T-helper 2 cell treated with Interferon-gamma antibody and Interleukin-4, amounts not matched to agents 100 ng/mL and 5 ng/mL, for 36 hours (primary cell): ENCODE results near the gene NLRP8. TPM values are rescaled to one million over a fixed set of nuclear protein-coding genes. Genes with fewer than 3 reads are reported as not detected.
"Not testable (repeated sequence)": the region's sequence is repeated elsewhere in the genome, so short reads cannot be mapped to it uniquely, and the experiment has no call there.

Source experiments
- intact Hi-C: fragments of 100-400 bp; cut with micrococcal nuclease; formaldehyde crosslinking; loops from one replicate; pipeline ENCODE4 v1.15.1; 2023
- total RNA-seq: library from RNA; stranded (reverse); gene quantifications from 2 replicates; pipeline ENCODE4 v1.2.3, GENCODE V29; 2022

Gene NLRP8
- total RNA-seq: not detected in 2 replicates

DNA sequence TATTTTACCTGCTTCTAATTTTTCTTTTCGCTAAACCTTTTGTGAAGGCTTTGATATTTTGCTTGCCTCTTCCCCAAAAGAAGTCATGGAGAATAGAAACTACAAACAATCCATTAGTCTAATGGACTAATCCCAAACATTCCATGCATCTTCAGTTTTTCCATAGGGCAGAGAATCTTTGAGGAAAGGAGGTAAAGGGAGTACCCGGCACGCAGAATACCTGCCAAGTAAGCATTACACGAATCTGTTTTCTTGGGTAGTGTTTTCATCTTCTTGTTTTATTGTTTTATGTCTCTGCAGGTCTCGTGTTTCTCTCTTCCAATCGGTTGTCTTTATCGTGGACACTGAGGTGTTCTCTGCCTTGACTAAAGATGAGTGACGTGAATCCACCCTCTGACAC, at the start of gene NLRP8:
NLRP8 (plus strand) TSS at position 301 of the 400 bp plus-strand sequence.
- intact Hi-C loops: no loop called here

DNA sequence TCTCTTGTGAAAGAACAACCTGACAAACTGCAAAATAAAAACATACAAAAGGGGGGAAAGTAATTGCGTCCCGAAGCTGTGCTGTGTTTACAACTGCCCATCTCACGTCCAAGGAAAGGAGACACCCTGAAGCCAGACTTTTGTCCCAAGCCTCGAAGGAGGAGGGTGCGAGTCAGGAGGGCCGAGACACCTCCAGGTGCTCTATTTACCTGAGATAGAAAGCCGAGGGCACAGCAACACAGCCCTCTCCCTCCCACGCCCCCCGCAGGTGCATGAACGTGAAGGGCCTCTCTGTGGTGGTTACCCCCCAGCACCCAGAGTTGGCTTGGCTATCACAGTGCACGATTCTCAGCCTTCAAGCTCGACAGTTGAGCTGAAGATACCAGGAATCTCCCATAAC, 48.7 kb upstream of the NLRP8 start:
- intact Hi-C loops: no loop called here

DNA sequence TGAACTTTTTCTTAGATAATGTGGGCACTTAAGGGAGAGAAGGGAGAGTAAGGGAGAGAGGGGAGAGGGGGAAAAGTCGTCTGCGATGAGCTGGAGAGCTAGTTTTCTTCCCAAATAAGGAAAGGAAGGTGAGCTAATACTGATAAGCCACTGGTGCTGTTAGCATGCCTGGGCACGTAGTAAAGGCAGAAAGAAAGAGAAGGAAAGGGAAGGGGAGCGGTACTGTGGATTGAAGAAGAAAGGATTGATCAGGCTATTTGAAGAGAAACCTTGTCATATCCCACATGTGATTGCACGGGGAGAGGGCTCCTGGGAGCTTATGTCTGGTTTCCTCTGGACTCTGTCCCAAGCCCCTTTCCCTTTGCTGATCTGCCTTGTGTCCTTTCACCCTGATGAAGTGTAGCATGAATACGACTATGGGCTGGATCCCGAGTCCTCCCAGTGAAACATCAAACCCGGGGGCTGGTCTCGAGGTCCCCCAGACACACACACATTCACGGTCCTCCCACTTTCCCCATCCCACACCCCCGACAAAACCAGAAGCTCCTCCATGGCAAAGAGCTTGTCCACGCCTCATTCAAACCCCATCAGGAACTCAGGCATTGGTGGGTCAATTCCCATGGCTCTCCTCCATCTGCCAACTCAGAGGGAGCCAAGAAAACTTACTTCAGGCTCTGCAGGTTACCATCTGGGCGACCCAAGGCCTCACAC, 46.1 kb upstream of the NLRP8 start:
- intact Hi-C loops: no loop called here

DNA sequence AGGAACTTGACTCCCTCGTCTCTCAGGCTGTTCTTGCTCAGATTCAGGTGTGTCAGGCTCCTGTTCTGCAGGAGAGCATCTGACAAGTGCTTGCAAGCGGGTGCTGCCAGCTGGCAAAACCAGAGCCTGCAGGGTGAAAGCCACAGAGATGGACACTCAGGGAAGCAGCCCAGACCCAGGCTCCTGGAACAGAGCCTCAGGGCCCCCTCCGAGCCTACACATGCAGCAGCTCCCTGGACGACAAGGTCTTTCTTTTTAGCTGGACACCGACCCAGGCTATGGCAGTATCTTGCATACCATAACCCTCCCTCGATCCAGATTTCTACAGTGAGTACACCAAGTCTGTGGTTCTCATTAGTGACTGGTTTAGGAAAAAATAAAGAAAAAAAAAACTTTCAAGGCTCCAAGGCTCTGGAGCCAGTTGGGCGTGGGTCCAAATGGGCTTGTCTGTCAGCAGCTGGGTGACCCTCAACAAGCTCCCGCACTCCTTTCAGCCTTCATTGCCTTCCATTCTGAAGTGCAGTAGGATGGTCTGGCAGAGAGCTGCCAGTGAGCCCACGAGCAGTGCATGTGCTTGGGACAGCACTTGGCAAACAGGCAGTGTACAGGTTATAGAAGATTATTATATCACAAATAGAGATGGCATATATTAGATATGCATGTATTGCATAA, 45.4 kb upstream of the NLRP8 start:
- intact Hi-C loops: no loop called here

DNA sequence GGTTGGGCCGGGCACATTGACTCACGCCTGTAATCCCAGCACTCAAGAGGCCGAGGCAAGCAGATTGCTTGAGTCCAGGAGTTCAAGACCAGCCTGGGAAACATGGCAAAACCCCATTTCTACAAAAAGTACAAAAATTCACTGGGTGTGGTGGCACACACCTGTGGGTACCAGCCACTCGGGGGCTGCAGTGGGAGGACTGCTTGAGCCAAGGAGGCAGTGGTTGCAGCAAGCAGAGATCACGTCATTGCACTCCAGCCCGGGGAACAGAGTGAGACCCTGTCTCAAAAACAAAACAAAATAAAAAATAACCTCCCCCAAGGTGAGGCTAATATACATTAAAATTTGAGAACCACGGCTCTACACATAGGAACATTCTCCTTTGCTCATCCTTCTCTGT, 40.3 kb upstream of the NLRP8 start:
- intact Hi-C loops: no loop called here

DNA sequence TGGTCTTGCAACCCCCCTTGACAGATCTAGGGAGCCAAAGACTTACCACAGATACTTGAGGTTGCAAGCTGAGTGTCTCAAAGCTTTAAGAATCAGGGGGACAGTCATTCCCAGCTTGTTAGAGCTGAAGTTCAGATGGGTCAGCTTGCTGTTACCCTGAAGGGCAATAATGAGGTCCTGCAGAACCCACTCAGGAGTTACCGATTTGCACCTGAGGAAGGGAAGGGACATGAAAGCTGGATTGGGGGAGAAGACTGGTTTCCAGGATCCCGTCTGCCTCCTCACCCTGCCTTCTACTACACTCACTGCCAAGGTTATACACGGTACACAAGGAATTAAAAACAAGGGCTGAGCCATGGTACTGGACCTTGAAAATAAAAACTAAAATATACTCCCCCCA, 39.9 kb upstream of the NLRP8 start:
- intact Hi-C loops: no loop called here

DNA sequence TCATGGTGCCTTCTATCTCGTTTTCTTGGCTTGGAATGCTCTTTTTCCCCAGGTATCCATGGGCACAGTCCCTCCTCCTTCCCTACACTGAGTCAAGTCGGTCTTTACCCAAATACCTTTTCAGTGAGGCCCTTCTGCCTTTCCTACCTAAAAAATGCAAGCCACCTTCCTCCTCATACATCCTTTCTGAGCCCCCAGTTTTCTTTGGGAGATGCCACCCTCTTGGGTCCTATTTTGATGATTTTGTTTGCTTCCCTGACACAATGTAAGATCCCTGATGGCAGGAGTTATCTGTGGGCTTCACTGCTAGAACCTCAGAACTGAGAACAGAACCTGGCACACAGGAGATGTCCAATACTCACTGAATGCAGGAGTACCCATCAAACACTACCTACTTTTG, 37.8 kb upstream of the NLRP8 start:
- intact Hi-C loops: no loop called here

DNA sequence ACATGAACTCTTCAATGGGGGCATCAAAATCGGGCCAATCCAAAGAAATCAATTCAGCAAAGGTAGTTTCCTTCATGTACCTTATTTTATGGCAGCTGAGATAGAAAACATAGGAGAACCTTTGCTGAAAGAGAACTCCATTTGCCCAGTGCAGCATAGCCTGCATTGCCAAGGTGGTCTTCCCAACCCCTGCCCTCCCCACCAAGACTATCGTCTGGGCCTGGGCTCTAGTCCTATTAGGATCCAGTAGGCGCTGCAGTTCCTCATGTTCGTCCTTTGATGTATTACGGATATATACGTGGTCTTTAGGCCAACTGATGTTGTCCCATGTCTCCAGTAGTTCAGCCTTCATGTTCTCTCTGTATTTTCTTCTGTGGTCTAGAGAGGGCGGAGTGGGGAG, 34.7 kb upstream of the NLRP8 start:
- intact Hi-C loops: no loop called here

DNA sequence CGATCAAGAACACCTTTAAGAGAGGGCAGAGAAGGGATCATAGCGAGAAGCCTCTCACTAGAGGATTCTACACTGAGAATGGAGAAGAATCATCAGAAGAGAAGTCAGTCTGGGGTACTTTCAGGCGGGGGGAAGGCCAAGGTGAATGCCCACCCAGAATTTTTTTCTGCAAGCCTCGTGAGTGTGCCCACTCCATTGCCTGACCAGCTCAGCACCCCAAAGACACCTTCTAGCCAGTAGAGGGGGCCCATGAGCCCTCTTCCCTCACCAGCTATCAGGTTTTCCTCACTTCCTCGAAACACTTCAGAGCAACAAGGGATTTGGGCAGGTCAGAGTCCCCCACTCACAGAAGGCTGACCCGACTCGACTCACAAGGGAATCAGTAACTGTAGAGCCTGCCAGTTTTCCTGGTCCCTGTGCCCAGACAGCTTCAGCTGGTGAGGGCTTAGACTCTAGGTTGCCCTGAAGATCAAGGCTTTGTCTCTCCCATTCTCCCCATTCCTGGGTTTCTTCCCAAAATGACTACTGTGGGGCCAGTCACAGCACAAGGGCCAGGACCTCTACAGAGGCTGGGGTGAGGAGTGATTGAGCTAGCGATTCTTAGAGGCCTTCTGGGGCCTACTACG, 33.9 kb upstream of the NLRP8 start:
- intact Hi-C loops: no loop called here

DNA sequence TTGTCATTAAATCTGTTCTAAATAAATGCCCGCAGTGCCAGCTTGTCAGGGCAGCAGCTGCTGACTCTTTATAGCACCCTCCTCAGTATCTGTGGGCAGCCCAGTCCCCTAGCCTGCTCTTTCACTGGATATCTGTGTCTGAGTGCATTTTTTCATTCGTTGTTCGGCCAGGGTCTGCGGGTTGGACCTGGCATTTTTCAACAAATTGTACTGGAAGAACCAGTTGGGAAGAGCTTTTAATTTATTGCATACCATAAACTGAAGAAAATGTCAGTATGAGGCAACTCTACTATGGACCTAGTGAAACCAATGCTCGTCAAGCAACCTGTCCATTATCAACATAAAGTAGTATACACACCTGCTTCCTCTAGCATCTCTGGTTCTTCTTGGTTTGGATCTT, 24.1 kb upstream of the NLRP8 start:
- intact Hi-C loops: no loop called here

DNA sequence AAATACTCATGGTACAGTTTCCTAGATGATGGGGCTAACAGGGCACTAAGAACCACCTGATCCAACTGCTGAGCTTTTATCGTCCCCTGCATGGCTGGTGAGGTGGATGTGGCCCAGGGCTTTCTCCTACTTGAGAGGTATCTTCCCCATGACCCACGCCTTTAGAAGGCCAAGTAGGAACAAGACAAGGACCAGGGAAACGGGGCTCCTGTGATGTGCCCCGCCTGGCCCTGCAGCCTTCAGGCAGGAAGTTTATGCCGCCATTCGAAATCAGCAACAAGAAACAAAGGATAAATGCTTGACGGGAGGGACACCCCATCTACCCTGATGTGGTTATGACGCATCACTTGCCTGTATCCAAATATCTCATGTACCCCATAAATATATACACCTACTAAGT, 19.6 kb upstream of the NLRP8 start:
- intact Hi-C loops: no loop called here

DNA sequence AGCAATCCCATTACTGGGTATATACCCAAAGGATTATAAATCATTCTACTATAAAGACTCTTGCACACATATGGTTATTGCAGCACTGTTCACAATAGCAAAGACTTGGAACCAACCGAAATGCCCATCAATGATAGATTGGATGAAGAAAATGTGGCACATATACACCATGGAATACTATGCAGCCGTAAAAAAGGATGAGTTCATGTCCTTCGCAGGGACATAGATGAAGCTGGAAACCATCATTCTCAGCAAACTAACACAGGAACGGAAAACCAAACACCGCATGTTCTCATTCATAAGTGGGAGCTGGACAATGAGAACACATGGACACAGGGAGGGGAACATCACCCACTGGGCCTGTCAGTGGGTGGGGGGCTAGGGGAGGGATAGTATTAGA, 18.4 kb upstream of the NLRP8 start:
- intact Hi-C loops: not testable (repeated sequence)

DNA sequence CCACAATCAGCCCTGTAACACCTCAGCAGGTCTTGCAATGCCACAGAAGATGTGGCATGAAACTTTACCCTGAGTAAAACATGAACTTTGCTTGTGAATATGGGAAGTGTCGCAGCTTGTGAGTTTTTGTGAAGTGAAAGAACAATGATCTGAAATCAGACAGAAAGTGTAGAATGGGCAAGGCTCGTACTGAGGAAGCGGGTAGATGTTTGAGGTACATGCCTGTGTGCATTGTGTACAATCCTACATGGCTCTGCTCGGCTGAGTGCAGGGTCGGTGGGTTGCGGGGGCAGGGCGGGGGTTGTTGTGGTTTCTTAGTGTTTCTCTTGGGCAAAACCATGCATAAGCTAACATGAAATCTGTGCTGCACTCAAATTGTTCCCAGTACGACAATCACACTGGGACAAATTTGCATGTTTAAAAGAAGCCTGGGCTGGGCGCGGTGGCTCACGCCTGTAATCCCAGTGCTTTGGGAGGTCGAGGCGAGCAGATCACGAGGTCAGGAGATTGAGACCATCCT, 16.6 kb upstream of the NLRP8 start:
- intact Hi-C loops: no loop called here

DNA sequence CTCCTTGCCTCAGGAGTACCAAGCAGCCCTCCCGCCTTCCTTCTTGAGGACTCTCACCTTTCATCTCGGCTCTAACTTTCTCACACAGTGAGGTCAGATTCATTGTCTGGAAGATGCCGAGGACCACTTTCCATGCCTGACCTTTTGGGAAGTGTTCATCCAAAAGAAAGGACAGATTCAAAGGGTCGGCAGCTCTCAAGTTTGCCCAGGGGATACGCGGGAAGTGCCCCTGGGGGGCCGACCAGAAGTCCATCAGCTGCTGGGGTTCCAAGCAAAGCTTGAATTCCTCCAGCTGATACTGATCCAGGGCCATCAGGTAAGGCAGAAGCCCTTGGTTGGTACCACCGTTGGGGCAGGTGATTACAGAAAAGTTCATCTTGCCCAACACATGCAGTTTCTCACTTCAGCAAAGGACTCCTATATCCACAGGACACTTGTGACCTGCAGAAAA, 15.7 kb upstream of the NLRP8 start, which contains the start of gene NLRP13:
NLRP13 (minus strand) TSS at position 401 of the 451 bp plus-strand sequence; CDS start at position 376, 25 bp downstream.
- intact Hi-C loops: no loop called here

DNA sequence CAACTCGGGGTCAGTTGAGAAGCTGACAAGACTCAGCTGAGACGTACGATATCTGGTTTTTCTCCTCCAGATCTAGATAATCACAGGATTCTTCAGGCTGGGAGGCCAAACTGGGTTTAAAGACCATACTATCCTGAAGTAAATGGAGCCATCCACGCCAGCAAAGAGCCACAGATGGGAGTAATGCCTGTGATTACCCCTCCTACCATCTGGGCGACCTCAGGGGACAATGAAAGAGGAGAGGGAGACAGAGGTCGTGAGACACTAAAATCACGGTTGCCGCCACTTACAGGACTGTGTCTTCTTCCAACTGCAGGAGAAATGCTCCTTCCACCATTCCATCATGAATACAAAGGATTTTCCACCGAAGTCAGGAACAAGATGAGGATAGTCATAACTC, 12.4 kb upstream of the NLRP8 start:
- intact Hi-C loops: no loop called here

DNA sequence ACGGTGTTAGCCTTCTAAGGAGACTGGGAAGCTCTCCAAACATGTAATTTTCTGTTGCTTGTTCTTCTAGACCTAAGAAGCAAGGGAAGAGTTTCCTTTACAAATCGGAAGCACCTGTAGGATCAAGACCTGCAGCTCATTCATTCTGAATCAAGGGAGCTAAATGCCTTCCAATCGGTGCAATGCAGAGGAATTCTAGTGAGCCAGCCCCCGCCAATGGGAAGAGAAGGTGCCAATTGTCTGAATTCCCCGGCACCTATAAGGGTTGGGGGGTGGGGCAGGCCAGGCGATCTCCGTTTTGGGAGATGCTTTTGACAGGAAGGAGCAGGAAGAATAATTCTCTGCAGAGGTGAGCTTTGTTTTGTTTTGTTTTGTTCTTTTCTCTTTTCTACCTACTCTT, 8.4 kb upstream of the NLRP8 start:
- intact Hi-C loops: no loop called here

DNA sequence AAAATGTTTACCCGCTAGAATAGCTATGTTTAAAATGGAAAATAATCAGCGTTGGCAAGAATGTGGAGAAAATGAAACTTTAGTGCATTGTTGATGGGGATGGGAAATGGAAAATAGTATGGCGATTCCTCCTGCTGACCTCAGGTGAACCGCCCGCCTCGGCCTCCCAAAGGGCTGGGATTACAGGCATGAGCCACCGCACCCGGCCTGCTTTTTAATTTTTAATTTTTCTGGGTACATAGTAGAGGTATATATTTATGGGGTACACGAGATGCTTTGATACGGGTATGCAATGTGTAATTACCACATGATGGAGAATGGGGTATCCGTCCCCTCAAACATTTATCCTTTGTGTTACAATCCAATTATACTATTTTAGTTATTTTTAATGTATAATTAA, 7.3 kb upstream of the NLRP8 start:
- intact Hi-C loops: no loop called here

DNA sequence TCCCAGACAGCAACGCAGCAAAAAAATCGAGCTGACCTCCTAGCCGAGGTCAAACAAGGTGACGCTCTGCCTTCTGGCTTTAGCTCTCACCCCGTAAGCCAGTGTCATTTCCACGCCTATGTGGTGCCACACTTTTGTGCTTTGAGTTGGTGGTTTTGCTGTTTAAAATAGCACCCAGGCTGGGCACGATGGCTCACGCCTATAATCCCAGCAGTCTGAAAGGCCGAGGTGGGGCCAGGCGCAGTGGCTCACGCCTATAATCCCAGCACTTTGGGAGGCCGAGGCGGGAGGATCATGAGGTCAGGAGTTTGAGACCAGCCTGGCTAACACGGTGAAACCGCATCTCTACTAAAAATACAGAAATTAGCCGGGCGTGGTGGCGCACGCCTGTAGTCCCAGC, 2.9 kb downstream of the NLRP8 start:
- intact Hi-C loops: not testable (repeated sequence)

DNA sequence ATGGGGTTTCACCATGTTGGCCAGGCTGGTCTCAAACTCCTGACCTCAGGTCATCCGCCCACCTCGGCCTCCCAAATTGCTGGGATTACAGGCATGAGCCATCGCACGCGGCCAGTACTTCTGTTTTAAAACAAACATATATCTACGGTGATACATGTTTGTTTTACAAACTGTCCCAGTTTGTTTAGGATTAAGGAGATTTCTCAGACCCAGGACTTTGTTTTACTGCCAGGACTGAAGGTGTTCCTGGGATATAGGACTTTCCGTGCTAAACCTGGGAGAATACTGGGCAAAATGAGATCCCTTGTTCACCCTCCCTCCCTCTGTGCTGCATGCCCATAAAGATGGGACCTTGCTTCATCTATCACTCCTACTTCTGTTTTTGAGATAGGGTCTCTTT, 8.8 kb downstream of the NLRP8 start:
- intact Hi-C loops: no loop called here

DNA sequence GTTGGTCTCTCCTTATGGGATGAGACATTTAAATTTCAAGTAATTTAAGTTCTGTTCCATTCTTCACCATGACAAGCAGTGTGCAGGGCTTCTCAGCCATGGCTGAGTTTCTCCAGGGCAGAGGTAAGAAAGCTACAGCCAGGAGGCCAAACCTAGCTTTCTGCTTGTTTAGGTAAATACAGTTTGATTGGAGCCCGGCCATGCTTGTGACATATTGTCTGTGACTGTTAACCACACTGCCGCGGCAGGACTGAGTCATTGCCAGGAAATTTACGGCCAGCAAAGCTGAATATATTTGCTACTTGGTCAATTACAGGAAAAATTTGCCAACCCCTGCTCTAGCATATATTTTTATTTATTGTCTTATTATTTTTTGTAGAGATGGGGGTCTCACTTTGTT, 10.7 kb downstream of the NLRP8 start:
- intact Hi-C loops: no loop called here

DNA sequence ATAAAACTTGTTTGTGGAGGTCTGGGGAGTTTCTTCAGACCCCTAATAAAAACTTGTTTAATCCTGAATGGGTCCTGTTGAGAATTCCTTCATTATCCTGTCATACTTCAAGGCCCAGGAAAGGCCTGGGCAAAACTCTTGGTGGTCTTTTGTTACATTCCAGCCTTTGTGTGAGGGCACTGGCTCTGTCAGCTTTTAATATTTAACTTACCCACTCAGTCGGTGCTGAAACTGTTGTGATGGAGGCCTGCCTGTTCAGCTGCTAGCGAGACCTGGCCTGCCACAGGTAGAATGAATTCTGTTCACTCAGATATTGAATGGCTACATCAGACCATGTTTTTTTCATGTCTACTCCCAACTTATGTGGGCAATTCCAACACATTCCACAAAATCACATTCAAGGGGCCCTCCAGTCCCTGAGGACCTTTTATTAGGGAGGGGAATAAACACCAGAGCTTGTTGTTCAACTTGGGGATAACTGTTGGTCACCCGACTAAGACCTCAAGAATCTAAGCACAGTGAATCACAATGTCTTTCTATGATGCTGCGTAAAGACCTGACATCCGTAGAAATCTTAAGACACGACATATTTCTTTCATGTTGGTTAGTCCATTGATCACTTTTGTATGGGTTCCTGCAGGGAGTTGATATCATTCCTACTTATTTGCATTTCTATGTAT, 12.5 kb downstream of the NLRP8 start:
- intact Hi-C loops: no loop called here

DNA sequence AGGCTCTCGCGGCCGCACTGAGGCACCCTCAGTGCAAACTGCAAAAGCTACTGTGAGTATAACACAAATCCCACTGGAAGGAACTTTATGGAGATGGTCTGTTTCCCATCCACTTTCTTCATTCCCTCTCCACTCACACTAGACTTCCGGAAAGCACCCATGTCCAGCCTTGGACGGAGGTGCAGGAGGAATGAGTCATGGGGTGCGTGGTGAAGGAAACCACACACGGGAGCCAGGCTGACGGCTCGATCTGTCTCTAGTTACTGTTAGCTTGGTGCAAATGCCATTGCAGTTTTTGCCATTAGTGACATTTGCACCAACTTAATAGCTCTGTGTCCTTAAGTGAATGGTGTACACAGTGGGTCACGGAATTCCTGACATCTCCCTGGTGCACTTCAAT, 14.6 kb downstream of the NLRP8 start:
- intact Hi-C loops: no loop called here
